ENCODE measurements around the gene BACH2. TPM values are rescaled to one million over a fixed set of nuclear protein-coding genes. Genes with fewer than 3 reads are reported as not detected.
A peak's percentile ranks its signal among the peaks of the same experiment; 100 is the strongest.

BACH2 gene
- total and polyA plus RNA-seq, 8 donors: 0.19 to 10.8 (median 1.4) TPM; not detected in 1

DNA sequence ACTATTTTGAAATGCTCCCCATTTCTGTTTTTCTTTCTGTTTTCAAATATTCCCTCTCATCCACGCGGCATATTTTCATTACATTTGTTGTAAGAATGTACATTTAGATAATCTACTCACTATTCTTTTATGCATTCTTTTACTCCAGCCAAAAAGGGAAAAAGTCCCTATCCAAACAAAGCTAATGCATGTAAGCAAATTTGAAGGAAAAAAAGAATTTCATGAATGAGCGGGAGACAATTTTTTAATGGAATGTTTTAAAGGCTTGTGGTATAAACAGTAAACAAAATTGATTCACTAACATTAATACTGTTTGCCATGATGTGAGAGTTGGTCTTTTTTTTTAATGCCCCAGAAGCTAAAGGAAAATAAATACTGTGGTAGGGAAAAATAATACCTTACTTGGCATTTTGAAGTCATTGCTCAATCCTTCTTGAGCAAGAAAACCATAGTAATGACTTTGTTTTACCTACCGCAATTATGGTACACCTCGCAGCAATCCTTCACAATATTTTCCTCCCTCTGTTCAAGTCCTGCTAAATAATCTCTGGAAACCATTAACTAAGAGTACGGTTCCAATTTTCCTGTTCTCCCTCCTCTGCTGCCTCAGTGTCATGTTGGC lies 79.0 kb downstream of the BACH2 start:
- Histone ChIP-seq H3K9me3 (peaks cover 0 to 2% (median 0%) of the 10 kb centered on the region in 4 donors), H3K4me1 (peaks cover 14 to 51% (median 30%) of the 10 kb centered on the region in 4 donors), H3K27ac (peak overlapping the region; percentile 77 to 90 (median 90)), H3K36me3 (no peaks in the 10 kb centered on the region), H3K27me3 (no peaks in the 10 kb centered on the region), H3K4me3 (peak overlapping the region in 2 of 4 donors; percentile 20 to 22)
- TF ChIP-seq EP300 (IDR thresholded peaks at IDR 0.05): no peak
- TF ChIP-seq CTCF (IDR thresholded peaks at IDR 0.05): no peak
- no peak for TF ChIP-seq POLR2AphosphoS5 (IDR thresholded peaks at IDR 0.05)
- TF ChIP-seq POLR2A (IDR thresholded peaks at IDR 0.05): no peak
- WGBS, 5 donors: 21 to 50% (median 30%) methylated on average over 6 of the region's 6 CpGs
- DNase-seq: peak in 1 of 2 donors; percentile 51
- intact Hi-C loops (cut with DNase I; ENCODE audit: low total_unique reads): no loop called here

DNA sequence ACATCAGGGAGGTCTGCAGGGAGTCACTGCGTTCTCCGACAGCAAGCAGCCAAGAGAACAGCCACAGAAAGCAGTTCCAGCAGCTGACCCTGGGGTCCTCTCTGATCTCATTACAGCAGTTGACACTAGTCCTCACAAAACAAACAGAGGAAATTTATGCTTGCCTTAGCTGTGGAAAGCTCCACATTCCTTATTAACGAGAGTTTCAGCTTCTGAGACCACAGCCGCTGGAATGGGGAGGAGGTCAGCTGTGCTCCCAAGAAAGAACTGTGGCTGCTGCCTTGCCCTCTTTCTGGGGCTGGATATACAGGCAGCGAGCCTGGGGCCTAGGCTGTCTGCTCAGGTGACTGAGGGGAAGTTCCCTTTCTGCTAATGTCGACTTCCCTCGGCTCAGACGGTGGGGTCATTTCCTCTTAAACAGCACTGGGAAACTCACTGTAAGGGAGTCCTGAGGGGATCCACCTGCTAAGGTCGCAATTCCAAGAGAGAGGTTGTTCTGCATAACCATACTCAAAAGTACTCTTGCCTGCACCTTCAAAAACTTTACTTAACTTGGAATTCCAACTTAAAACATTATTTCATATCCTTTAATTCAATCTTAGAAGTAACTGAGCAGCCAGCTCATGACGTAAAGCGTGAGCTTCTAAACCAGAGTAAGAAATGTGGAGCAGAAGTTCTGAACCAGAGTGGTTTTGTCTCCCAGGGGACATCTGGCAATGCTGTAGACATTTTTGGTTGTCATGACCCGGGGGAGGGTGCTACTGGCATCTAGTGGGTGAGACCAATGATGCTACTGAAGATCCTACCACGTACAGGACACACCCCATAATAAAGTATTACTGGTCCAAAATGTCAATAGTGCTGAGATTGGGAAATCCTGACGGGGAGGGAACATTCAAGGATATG lies 80.3 kb downstream of the BACH2 start:
- no peaks in the 10 kb centered on the region for H3K27me3 ChIP-seq
- H3K4me3 ChIP-seq: no peak overlapping the region
- intact Hi-C loops (cut with DNase I; ENCODE audit: low total_unique reads): no loop called here
- TF ChIP-seq EP300 (IDR thresholded peaks at IDR 0.05) (no peak), POLR2AphosphoS5 (IDR thresholded peaks at IDR 0.05) (no peak), POLR2A (IDR thresholded peaks at IDR 0.05) (no peak), CTCF (IDR thresholded peaks at IDR 0.05) (no peak)
- peaks cover 14 to 51% (median 30%) of the 10 kb centered on the region in 4 donors for H3K4me1 ChIP-seq
- H3K27ac ChIP-seq: peak overlapping the region; percentile 3 to 90 (median 46)
- H3K36me3 ChIP-seq: no peaks in the 10 kb centered on the region
- WGBS, 5 donors: 43 to 58% (median 47%) methylated on average over 13 to 14 of the region's 14 CpGs
- H3K9me3 ChIP-seq: no peaks in the 10 kb centered on the region
- DNase-seq: peak in 1 of 2 donors; percentile 71

DNA sequence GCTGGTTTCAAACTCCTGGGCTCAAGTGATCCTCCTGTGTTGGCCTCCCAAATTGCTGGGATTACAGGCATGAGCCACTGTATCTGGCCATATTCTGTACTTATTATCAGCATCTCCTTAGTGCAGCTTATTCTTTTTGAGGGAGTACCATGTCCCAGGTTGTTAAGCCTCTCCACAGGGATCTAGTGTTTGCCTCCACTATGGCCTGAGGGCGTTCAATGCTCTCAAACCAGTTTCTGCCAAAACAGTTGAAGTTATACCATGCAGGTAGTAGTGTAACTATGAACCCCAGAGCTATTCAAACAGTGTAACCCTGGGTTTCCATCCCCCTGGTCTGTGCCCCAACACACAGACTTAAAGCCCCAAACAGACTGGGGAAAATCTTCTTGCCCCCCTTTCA lies 81.7 kb downstream of the BACH2 start:
- intact Hi-C loops (cut with DNase I; ENCODE audit: low total_unique reads): no loop called here
- no peak for DNase-seq
- H3K27ac ChIP-seq: no peak overlapping the region
- no peaks in the 10 kb centered on the region for H3K9me3 ChIP-seq
- no peak for TF ChIP-seq POLR2A (IDR thresholded peaks at IDR 0.05)
- TF ChIP-seq EP300 (IDR thresholded peaks at IDR 0.05): no peak
- TF ChIP-seq POLR2AphosphoS5 (IDR thresholded peaks at IDR 0.05): no peak
- no peak for TF ChIP-seq CTCF (IDR thresholded peaks at IDR 0.05)
- no peaks in the 10 kb centered on the region for H3K27me3 ChIP-seq
- no peaks in the 10 kb centered on the region for H3K36me3 ChIP-seq
- H3K4me1 ChIP-seq: peaks cover 14 to 44% (median 30%) of the 10 kb centered on the region in 4 donors
- WGBS, 5 donors: 89 to 100% (median 96%) methylated on average over 1 of the region's 1 CpG
- H3K4me3 ChIP-seq: no peak overlapping the region

DNA sequence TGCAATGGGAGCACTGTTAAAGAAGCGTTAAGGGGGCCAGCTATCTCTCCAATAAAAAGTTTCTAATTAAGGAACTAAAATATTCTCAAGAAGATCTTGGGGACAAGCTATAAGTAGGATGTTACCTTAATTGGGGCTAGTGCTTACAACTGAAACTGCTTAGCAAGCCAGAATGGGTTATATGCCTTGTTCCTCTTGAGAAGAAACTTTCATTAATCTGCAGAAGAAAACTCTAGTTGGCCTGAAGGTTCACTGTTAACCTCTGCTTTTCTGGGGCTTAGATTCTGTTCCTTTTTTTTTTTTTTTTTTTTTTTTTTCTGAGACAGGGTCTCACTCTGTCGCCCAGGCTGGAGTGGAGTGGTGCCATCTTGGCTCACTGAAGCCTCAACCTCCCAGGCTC lies 82.2 kb downstream of the BACH2 start:
- Histone ChIP-seq H3K27ac (no peak overlapping the region), H3K4me3 (no peak overlapping the region), H3K36me3 (no peaks in the 10 kb centered on the region), H3K27me3 (no peaks in the 10 kb centered on the region), H3K4me1 (peaks cover 13 to 39% (median 27%) of the 10 kb centered on the region in 4 donors), H3K9me3 (no peaks in the 10 kb centered on the region)
- intact Hi-C loops (cut with DNase I; ENCODE audit: low total_unique reads): no loop called here
- 86 to 97% (median 93%) methylated on average over 2 of the region's 2 CpGs for WGBS, 5 donors
- TF ChIP-seq POLR2AphosphoS5 (IDR thresholded peaks at IDR 0.05): no peak
- TF ChIP-seq EP300 (IDR thresholded peaks at IDR 0.05): no peak
- TF ChIP-seq CTCF (IDR thresholded peaks at IDR 0.05): no peak
- no peak for TF ChIP-seq POLR2A (IDR thresholded peaks at IDR 0.05)
- DNase-seq: no peak

All from stomach (tissue), 9 donors.